ENCODE results near the gene CCNF.

The CCNF gene

DNA sequence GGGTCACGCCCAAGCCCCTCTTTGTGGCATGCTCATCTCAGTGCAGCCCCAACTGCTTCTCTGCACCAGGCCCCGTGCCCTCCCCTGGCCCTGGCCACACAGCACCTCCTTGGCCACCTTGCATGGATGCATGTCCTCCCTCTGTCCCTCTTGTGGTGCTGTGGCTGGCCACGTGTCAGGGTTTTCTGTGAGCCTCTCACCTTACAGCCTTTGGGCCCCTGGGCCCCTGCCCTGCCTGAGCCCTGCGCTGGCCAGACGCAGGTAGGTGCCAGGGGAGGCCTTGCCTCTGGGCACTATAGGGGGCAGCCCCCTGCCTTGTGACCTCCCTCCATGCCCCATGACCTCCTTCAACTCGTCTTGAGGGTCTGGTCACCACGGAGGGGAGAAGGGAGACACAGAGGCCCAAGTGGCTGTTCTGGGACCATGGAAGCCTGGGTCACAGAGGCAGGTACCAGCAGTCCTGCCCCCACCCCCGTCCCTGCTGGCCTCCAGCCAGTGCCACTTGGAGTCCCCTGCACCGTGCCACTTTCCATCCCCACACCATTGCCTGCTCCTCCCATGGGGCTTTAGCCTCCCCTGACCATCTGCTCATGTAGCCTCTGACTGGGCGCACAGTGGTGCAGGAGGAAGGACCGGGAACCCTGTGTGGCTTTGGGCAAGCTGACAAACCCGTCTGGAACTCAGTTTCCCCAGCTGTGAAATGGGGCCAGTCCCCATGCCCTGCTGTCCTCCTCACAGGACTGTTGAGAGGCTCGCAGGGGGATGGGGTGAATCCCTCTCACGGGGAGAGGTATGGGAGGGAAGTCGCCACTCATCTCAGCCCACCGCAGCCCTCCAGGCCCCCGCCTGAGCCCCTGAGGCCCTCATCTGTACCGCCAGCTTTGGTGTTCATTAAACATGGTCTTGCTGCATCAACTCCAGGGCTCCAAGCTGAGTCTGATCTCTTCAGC lies 73.0 kb downstream of the CCNF start:
- no peak for DNase-seq (ENCODE audit: low spot score)

DNA sequence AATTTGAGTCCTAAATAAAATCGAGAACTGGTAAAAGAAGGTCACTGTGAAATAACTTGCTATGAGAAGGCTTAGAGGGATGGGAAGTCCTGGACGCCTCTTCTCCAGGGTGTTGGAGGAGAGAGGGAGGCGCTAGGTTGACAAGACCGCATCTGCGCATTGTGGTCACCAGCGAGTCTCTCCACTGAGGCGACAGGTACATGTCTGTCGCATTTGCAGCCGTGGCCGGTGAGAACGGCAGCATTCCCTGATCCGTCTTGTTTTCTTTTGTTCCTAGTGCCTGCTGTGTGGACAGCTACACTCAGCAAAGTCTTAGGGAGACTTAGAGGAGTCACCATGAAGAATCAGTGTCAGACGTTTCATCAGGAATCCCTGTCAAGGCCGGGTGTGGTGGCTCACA lies 76.4 kb downstream of the CCNF start:
- no peak for DNase-seq (ENCODE audit: low spot score)

DNA sequence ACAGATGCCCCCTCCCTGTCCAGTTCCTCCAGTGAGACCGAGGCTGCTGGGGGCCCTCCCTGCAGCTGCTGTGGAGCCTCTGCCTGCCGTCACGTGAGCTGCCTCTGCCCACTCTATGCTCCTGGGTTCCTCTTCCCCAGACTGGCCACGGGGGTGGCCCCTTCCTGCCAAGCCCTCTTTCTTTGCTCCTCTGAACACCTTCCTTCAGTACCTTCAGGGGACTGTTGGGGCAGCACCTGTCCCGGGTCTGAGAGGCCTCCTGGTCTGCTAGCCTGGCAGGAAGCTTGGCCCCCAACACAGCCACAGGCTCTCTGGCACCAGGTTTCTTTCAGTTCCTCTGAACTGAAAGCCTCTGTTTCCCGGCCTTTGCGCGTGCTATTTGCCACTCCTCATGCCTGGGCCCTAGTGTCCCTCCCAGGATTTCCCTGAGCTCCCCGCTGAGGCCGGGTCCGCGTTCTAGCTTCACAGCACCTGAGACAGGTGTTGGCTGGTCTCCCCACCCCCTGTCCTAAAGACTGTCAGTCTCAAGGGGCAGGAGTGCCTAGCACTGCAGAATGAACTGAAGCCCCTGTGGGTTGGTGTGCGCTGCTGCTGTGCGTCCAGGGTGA lies 77.9 kb downstream of the CCNF start:
- no peak for DNase-seq (ENCODE audit: low spot score)

DNA sequence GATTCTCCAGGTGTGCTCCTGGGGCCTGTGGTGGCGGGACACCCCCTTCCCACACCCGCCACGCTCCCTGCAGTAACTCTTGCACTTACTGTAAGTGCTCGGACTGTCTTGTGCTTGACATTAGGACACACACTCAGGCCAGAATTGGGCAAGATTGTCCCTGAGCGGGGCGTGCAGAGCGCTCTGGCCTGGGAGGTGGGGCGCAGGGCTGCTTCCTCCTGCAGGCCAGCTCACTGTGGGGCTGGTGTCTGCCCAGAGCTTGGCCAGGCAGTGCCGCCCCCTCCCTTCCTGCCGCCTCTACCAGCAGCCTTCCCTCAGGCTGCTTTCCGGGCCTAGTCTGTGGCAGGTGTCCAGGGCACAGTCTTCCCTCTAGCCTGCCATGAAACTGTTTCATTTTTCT lies 78.4 kb downstream of the CCNF start:
- no peak for DNase-seq (ENCODE audit: low spot score)
